A673 (cell line): ENCODE results near the gene LITAF.

ENCODE experiments used
- EZH2 ChIP-seq: fragments of 200-600 bp; sonication (generic); IDR thresholded peaks from 2 replicates; pipeline ENCODE4 v1.6.1; 2017; ENCODE audit warnings: borderline replicate concordance, low read depth, mild to moderate bottlenecking, mixed read lengths, antibody characterized with exemption, low read length; ENCODE audit not compliant: poor library complexity, severe bottlenecking
- TF ChIP-seq, protein P1 (sequence below): fragments of 300-800, 200-600 bp; sonication (generic); conservative IDR thresholded peaks from 2 replicates; pipeline ENCODE4 v1.5.1; 2017; ENCODE audit warnings: low read depth, mild to moderate bottlenecking, antibody characterized with exemption, low read length, moderate library complexity, mixed read lengths

DNA sequence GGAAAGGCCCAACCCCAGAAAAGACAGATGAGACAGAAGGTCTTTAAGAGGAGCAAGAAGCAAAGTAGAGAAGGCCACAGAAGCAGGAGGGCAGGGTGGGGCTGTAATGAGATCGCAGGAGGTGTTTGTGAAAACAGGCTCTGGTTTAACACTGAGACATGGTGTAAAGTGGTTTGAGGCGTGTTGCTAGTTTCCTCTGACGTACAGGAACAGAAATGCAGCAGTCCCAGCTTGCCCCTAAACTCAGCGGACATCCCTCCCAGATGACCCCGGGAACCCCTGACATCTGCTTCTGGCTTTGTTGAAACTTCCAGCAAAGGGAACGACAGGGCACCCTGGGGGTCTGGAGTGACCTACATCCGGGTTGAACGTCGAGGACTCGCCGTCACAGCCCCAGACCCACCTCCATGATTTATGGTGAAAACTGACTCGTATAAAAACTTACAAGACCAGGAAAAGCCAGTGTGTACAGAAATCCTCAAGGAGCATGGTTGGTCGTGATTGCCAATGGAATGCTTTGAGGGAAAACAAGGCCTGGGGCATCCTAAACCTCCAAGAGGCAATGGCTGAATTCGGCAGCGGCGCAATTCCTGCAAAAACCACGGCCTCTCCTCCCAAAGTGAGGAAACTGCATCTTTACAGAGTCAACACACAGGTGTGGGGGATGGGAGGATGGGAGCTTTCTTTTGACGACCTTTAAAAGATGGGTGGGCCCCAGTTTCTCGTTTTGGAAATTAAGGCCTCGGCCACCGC lies 25.8 kb downstream of the LITAF start:
- TF ChIP-seq, protein P1, sequence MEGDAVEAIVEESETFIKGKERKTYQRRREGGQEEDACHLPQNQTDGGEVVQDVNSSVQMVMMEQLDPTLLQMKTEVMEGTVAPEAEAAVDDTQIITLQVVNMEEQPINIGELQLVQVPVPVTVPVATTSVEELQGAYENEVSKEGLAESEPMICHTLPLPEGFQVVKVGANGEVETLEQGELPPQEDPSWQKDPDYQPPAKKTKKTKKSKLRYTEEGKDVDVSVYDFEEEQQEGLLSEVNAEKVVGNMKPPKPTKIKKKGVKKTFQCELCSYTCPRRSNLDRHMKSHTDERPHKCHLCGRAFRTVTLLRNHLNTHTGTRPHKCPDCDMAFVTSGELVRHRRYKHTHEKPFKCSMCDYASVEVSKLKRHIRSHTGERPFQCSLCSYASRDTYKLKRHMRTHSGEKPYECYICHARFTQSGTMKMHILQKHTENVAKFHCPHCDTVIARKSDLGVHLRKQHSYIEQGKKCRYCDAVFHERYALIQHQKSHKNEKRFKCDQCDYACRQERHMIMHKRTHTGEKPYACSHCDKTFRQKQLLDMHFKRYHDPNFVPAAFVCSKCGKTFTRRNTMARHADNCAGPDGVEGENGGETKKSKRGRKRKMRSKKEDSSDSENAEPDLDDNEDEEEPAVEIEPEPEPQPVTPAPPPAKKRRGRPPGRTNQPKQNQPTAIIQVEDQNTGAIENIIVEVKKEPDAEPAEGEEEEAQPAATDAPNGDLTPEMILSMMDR, result no peak
- no peak for TF ChIP-seq EZH2
